DND-41 (cell line): ENCODE data around the gene MAGEA10.
"Not testable (repeated sequence)": the region's sequence is repeated elsewhere in the genome, so short reads cannot be mapped to it uniquely, and the experiment has no call there.

Source experiments
- ATAC-seq: fragments of 200-7000 bp; cut with Tn5 transposase; 3 replicates; pipeline ENCODE4 v1.9.1; 2021; ENCODE audit warnings: low read depth; ENCODE audit not compliant: insufficient read depth
- DNase-seq: peaks from one replicate; pipeline ENCODE4 v3.0.0-alpha.2; 2020
- H2AFZ ChIP-seq: 2 replicates; pipeline ENCODE4 v1.6.0; 2012; ENCODE audit warnings: low read depth, low read length
- H3K27ac ChIP-seq: 2 replicates; pipeline ENCODE4 v1.5.1; 2012; ENCODE audit warnings: low read length, inconsistent platforms
- H3K27me3 ChIP-seq: fragments of 200-600 bp; sonication (generic); 2 replicates; pipeline ENCODE4 v1.6.0; 2012; ENCODE audit warnings: low read length, mild to moderate bottlenecking, inconsistent platforms; ENCODE audit not compliant: insufficient read depth, poor library complexity
- H3K36me3 ChIP-seq: 2 replicates; pipeline ENCODE4 v1.5.1; 2012; ENCODE audit warnings: low read length, inconsistent platforms; ENCODE audit not compliant: insufficient read depth
- H3K4me1 ChIP-seq: 2 replicates; pipeline ENCODE4 v1.5.1; 2012; ENCODE audit warnings: mild to moderate bottlenecking, low read length; ENCODE audit not compliant: insufficient read depth
- H3K4me2 ChIP-seq: 2 replicates; pipeline ENCODE4 v1.6.0; 2012; ENCODE audit warnings: mild to moderate bottlenecking, moderate library complexity, low read length, inconsistent platforms; ENCODE audit not compliant: insufficient read depth
- H3K4me3 ChIP-seq, 2 experiments: fragments of 200-600 bp in 1 of 2; shearing (Covaris generic) in 1 of 2; 2 replicates each; pipeline ENCODE4 v1.5.1; 2012 to 2016; ENCODE audit warnings: inconsistent platforms in 2 of 2, low read length in 2 of 2, mild to moderate bottlenecking in 2 of 2, low read depth in 1 of 2, moderate library complexity in 1 of 2
- H3K79me2 ChIP-seq: 2 replicates; pipeline ENCODE4 v1.6.0; 2012; ENCODE audit warnings: low read length, inconsistent platforms; ENCODE audit not compliant: insufficient read depth
- H3K9ac ChIP-seq: 2 replicates; pipeline ENCODE4 v1.6.0; 2012; ENCODE audit warnings: low read depth, mild to moderate bottlenecking, inconsistent platforms, low read length, moderate library complexity
- H3K9me3 ChIP-seq: 2 replicates; pipeline ENCODE4 v1.5.1; 2012; ENCODE audit warnings: low read length, moderate library complexity, mild to moderate bottlenecking, inconsistent platforms; ENCODE audit not compliant: insufficient read depth, severe bottlenecking
- H4K20me1 ChIP-seq: 2 replicates; pipeline ENCODE4 v1.6.0; 2012; ENCODE audit warnings: low read length; ENCODE audit not compliant: insufficient read depth
- EZH2 ChIP-seq: IDR thresholded peaks from 3 replicates; pipeline ENCODE4 v1.6.1; 2012; ENCODE audit warnings: borderline replicate concordance, low read depth, mild to moderate bottlenecking, moderate library complexity, low read length, inconsistent platforms; ENCODE audit not compliant: severe bottlenecking
- TF ChIP-seq, protein P1 (sequence below): IDR thresholded peaks from 2 replicates; pipeline ENCODE4 v1.5.1; 2012; ENCODE audit warnings: borderline replicate concordance, low read length, moderate library complexity, mild to moderate bottlenecking; ENCODE audit not compliant: poor library complexity, severe bottlenecking; ENCODE audit errors: extremely low read depth

The MAGEA10 gene

GRCh38 chrX:152138388-152138784 lies at the start of gene MAGEA10:
Gene MAGEA10 (minus strand): TSS chrX:152138577. CDS start chrX:152135620, 2,957 bp downstream.
- no peak within 1 kb of the TSS for H3K4me3 ChIP-seq
- H3K4me2 ChIP-seq = no peak within 1 kb of the TSS
- H3K9ac ChIP-seq = no peak within 1 kb of the TSS
- no peaks in the 10 kb centered on the region for H3K79me2 ChIP-seq
- no peaks in the 10 kb centered on the region for H3K27me3 ChIP-seq
- H3K27ac ChIP-seq = no peak within 1 kb of the TSS
- no peaks in the 10 kb centered on the region for H3K36me3 ChIP-seq
- ATAC-seq (no peak), DNase-seq (no peak)
- no peak within 1 kb of the TSS for H2AFZ ChIP-seq
- no peaks in the 10 kb centered on the region for H3K9me3 ChIP-seq
- no peaks in the 10 kb centered on the region for H3K4me1 ChIP-seq
- H4K20me1 ChIP-seq = no peaks in the 10 kb centered on the region
- TF ChIP-seq, protein P1, sequence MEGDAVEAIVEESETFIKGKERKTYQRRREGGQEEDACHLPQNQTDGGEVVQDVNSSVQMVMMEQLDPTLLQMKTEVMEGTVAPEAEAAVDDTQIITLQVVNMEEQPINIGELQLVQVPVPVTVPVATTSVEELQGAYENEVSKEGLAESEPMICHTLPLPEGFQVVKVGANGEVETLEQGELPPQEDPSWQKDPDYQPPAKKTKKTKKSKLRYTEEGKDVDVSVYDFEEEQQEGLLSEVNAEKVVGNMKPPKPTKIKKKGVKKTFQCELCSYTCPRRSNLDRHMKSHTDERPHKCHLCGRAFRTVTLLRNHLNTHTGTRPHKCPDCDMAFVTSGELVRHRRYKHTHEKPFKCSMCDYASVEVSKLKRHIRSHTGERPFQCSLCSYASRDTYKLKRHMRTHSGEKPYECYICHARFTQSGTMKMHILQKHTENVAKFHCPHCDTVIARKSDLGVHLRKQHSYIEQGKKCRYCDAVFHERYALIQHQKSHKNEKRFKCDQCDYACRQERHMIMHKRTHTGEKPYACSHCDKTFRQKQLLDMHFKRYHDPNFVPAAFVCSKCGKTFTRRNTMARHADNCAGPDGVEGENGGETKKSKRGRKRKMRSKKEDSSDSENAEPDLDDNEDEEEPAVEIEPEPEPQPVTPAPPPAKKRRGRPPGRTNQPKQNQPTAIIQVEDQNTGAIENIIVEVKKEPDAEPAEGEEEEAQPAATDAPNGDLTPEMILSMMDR = no peak
- TF ChIP-seq EZH2 = no peak

DNA sequence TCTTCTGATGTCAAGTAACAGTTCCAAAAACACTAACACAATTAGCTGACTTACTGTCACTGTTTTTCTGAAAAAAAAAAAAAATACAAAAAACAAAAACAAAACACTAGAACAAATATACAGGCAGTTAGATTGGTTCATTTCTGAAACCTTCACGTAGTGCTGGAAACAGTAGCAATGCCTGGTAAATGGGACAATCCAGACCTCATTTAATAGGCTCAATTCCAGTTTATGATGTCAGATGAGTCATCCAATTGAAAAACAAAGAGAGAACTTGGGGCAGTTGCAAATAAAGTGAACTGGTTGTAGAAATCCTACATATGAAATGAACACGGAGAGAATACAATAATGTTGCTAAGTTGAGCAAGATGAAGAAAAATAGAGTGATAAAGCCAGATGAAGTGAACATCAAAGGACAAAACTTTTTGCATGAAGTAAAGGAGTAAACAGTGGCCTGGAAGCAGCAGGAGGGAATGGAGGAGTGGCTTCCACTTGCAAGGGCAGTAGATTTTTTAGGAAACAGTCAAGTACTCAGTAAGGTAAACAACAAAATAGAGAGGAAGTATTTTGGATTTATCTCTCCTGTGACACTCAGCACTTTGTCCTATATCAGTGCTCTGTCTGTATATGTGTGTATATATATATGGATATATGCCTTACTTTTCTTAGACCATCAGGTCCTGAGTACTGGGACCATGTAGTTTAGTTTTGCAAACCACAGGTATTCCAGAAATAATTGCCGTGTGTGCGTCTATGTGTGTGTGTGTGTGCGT lies 39.3 kb upstream of the MAGEA10 start:
- ATAC-seq (no peak), DNase-seq (no peak)
- Histone ChIP-seq H3K27ac (no peak overlapping the region), H3K36me3 (no peaks in the 10 kb centered on the region), H3K9ac (no peak overlapping the region), H3K4me2 (no peak overlapping the region), H3K79me2 (no peaks in the 10 kb centered on the region), H4K20me1 (no peaks in the 10 kb centered on the region), H3K4me1 (no peaks in the 10 kb centered on the region), H3K4me3 (no peak overlapping the region), H3K9me3 (no peaks in the 10 kb centered on the region), H3K27me3 (no peaks in the 10 kb centered on the region), H2AFZ (no peak overlapping the region)
- no peak for TF ChIP-seq EZH2
- TF ChIP-seq, protein P1 = no peak

DNA sequence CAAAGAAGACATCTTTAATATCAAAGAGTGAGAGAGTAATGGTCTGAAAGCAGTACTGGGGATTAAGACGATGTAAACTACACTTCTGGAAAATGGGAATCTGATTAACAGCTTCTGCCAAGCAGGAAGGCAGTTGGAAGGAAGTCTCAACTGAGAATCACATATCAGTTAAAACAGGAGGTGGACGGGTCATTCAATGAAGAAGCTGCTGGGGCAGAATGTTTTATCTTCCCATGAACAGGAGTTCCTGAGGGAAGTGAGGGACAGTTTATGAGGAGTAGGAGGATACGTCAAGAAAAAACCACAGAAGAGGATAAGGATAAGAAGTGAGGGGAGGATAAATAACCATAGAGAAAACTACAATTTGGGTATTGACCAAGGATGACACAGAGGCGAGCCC lies 38.7 kb upstream of the MAGEA10 start:
- Histone ChIP-seq H3K27me3 (no peaks in the 10 kb centered on the region), H3K4me1 (no peaks in the 10 kb centered on the region), H3K9me3 (no peaks in the 10 kb centered on the region), H4K20me1 (no peaks in the 10 kb centered on the region), H2AFZ (no peak overlapping the region), H3K27ac (no peak overlapping the region), H3K36me3 (no peaks in the 10 kb centered on the region), H3K4me2 (no peak overlapping the region), H3K79me2 (no peaks in the 10 kb centered on the region), H3K9ac (no peak overlapping the region), H3K4me3 (no peak overlapping the region)
- ATAC-seq (no peak), DNase-seq (no peak)
- no peak for TF ChIP-seq EZH2
- TF ChIP-seq, protein P1 = no peak

DNA sequence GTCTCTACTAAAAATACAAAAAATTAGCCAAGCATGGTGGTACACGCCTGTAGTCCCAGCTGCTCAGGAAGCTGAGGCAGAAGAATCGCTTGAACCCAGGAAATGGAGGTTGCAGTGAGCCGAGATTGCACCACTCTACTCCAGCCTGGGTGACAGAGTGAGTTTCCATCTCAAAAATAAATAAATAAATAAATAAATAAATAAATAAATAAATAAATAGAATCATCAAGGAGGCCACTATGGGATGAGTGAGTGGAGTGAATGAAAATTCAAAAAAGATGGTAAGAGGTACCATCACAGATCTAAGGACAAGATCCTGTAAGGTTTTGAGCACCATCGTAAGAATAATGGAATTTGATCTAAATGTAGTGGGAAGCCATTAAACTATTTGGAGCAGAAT lies 37.5 kb upstream of the MAGEA10 start:
- not testable (repeated sequence) for DNase-seq, H3K27me3 ChIP-seq, H3K36me3 ChIP-seq, ATAC-seq, H3K79me2 ChIP-seq, H3K9ac ChIP-seq, H2AFZ ChIP-seq, H3K4me3 ChIP-seq, H3K4me2 ChIP-seq, H4K20me1 ChIP-seq, H3K27ac ChIP-seq, H3K9me3 ChIP-seq, H3K4me1 ChIP-seq

GRCh38 chrX:152173923-152174322 lies 35.5 kb upstream of the MAGEA10 start:
- H3K4me1 ChIP-seq, H3K4me3 ChIP-seq, H3K27ac ChIP-seq, H4K20me1 ChIP-seq, H3K36me3 ChIP-seq, DNase-seq, H3K9ac ChIP-seq, ATAC-seq, H2AFZ ChIP-seq, H3K9me3 ChIP-seq, H3K27me3 ChIP-seq, H3K4me2 ChIP-seq, H3K79me2 ChIP-seq: not testable (repeated sequence)
